Astrocyte of the spinal cord (primary cell): ENCODE results near the gene ARPC2.

Experiments used
- DNase-seq: peaks from one replicate; pipeline ENCODE4 v3.0.0; 2011; ENCODE audit warnings: low read depth, low spot score
- H3K4me3 ChIP-seq: 2 replicates; pipeline ENCODE4 v1.5.1; 2011; ENCODE audit warnings: low read depth, mild to moderate bottlenecking, low read length, moderate library complexity
- CTCF ChIP-seq: IDR thresholded peaks from 2 replicates; pipeline ENCODE4 v1.5.1; 2012; ENCODE audit warnings: low read depth, mild to moderate bottlenecking, low read length, inconsistent platforms
- in situ Hi-C: cut with HindIII; loops from 2 replicates; pipeline ENCODE4 v1.10.0; 2017; ENCODE audit warnings: low sequenced_read_pairs

Gene ARPC2

GRCh38 chr2:218188528-218188927, 28.5 kb upstream of the ARPC2 start:
- no peak overlapping the region for H3K4me3 ChIP-seq
- in situ Hi-C loops, result no loop called here
- DNase-seq, result no peak
- TF ChIP-seq CTCF, result no peak

GRCh38 chr2:218192902-218193430, 24.0 kb upstream of the ARPC2 start:
- TF ChIP-seq CTCF, result no peak
- in situ Hi-C loops, result no loop called here
- no peak overlapping the region for H3K4me3 ChIP-seq
- DNase-seq, result no peak

- no peak for DNase-seq
- in situ Hi-C loops, result no loop called here
- H3K4me3 ChIP-seq, result no peak overlapping the region
- no peak for TF ChIP-seq CTCF
Measured at GRCh38 chr2:218193701-218194100, 23.3 kb upstream of the ARPC2 start.

GRCh38 chr2:218194880-218195279, 22.1 kb upstream of the ARPC2 start:
- DNase-seq, result no peak
- H3K4me3 ChIP-seq, result no peak overlapping the region
- in situ Hi-C loops, result no loop called here
- no peak for TF ChIP-seq CTCF

GRCh38 chr2:218196974-218197373, 20.0 kb upstream of the ARPC2 start:
- in situ Hi-C loops, result no loop called here

GRCh38 chr2:218202266-218202665, 14.7 kb upstream of the ARPC2 start:
- in situ Hi-C loops, result no loop called here
- no peak for TF ChIP-seq CTCF
- no peak for DNase-seq
- H3K4me3 ChIP-seq, result no peak overlapping the region

More at GRCh38 chr2:218196974-218197373, 20.0 kb upstream of the ARPC2 start:
- no peak for TF ChIP-seq CTCF
- no peak for DNase-seq
- H3K4me3 ChIP-seq, result no peak overlapping the region

GRCh38 chr2:218209078-218209477, 7.9 kb upstream of the ARPC2 start:
- in situ Hi-C loops, result no loop called here
- no peak overlapping the region for H3K4me3 ChIP-seq
- DNase-seq, result no peak
- no peak for TF ChIP-seq CTCF
